ENCODE measurements around the gene WASF3. TPM values are rescaled to one million over a fixed set of nuclear protein-coding genes. Genes with fewer than 3 reads are reported as not detected.
"Not testable (repeated sequence)": the region's sequence is repeated elsewhere in the genome, so short reads cannot be mapped to it uniquely, and the experiment has no call there.

WASF3 gene
- total RNA-seq, 1 donor from 2014 or later: 136 TPM

DNA sequence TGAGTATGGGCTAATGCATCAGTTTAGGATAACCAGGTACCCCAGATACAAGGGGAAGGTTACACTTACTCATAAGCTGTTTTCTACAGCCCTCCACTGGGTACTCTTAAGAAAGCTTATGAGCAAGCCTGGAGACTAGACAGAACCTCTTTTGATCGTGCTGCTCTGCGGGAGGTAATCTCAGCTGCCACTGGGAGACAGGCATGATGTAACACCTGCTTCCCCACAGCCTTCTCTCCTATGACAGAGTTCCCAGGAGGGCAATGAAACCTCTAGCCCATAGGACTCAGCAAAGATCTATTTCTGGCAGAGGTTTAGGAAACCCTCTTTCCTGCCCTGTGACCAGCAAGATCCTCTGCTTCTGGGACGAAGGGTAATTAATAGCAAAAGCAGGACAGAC is 65.6 kb downstream of the WASF3 start:
- DNase-seq (ENCODE audit: low spot score): no peak

DNA sequence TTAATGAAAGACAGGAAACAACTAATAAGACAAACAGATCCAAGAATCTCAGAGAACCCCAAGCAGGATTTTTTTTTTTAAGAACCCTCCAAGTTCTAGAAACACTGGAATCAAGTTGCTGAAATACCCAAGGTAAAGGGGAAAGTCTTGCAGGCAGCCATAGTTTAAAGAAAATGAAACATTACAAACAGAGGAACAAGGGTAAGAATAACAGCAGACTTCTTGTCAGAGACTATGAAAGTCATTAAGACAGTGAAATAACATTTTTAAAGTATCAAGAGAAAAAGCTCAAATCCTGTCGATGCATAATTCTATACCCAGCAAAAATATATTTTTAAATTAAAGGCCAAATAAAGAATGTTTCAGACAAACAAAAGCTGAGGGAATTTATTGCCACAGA is 67.1 kb downstream of the WASF3 start:
- DNase-seq (ENCODE audit: low spot score): no peak

DNA sequence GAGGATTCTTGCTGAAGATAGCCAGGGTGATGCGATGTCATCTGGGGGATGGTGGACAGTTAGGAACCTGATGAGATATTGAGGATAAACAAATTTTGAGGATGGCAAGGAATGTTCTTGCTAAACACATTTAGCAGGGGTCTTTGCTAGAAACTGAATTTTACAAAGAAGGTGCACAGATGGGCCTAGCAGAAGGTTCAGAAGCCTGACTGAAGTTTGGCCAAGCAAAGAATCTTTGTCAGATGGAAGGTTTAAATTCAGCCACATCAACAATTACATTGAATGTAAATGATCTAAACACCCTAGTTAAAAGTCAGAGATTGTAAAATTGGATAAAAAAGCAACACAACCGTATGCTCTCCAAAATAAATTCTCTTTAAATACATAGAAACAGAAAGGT is 68.8 kb downstream of the WASF3 start:
- no peak for DNase-seq (ENCODE audit: low spot score)

GRCh38 chr13:26628706-26629105 is 71.2 kb downstream of the WASF3 start:
- no peak for DNase-seq (ENCODE audit: low spot score)

DNA sequence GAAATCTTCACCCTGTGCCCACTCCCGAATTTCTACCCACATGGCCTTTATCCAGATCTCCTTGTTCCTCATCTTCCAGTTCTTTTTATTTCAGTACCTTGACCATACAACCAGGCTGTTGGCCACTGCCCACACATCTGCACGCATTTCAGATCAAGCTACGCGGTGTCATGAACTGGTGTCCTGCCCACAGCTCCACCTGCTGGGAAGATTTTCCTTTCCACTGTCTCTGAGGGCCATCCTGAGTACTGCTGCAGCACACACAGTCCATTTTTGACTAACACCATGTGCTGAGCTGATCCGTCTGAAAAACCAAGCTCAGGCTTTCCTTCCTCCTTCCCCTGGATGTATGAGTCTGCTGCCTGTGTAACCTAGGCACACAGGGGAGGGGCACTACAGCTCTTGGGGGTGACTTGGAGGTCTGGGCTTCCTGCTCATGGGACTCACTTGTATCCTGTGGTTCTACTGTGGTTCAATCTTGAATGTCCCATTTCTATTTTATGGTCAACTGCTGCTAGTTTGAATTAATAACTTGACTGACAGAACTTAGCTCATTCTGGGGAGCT is 71.9 kb downstream of the WASF3 start:
- no peak for DNase-seq (ENCODE audit: low spot score)

DNA sequence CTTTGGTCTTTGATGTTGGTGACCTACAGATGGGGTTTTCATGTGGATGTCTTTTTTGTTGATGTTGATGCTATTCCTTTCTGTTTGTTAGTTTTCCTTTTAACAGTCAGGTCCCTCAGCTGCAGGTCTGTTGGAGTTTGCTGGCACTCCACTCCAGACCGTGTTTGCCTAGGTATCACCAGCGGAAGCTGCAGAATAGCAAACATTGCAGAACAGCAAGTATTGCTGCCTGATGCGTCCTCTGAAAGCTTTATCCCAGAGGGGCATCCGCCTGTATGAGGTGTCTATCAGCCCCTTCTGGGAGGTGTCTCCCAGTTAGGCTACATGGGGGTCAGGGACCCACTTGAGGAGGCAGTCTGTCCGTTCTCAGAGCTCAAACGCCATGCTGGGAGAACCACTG is 78.2 kb downstream of the WASF3 start:
- DNase-seq (ENCODE audit: low spot score): not testable (repeated sequence)

DNA sequence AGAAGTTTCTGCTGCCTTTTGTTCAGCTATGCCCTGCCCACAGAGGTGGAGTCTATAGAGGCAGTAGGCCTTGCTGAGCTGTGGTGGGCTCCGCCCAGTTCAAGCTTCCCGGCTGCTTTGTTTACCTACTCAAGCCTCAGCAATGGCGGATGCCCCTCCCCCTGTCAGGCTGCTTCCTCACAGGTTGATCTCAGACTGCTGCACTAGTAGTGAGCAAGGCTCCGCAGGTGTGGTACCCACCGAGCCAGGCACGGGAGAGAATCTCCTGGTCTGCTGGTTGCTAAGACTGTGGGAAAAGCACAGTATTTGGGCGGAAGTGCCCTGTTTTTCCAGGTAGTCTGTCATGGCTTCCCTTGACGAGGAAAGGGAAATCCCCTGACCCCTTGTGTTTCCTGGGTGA is 78.6 kb downstream of the WASF3 start:
- not testable (repeated sequence) for DNase-seq (ENCODE audit: low spot score)

DNA sequence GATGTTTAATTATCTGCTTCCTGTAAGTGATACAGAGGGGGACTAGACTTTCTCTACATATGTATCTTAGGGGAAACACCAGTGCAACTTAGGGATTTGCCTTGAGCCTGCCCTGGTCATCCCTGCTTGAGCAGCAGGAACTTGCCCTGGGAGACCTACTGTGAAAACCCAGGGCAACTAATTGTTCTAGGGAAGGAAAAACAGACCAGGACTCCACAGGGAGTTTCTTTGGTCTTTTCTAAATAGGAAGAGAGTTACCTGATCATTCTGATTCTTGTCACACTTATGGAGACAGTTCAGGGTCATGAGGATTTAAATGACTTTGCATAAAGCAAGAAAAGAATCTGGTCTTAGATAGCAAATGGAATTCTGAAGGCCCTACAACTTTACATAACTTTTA is 89.1 kb downstream of the WASF3 start:
- DNase-seq (ENCODE audit: low spot score): no peak

- DNase-seq (ENCODE audit: low spot score): no peak
Measured at GRCh38 chr13:26651234-26651633, 93.8 kb downstream of the WASF3 start.

DNA sequence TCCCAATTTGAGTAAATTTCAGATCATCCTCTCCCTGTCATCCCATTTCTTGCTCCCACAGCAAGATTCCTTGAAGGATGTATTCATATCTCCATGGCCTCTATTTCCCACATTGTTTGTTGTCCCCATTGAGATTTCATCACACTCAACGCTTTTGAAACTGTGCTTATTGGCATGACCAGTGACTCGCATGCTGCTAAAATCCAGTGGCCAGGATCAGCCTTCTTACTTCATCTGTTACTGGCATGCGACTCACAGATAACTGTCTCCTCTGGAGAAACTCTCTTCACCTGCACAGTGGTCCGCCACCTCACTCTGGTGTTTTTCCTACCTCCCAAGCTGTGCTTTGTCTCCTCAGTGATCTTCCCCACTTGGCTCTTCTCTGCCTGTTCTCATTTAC is 95.8 kb downstream of the WASF3 start:
- no peak for DNase-seq (ENCODE audit: low spot score)

GRCh38 chr13:26653842-26654241 is 96.4 kb downstream of the WASF3 start:
- no peak for DNase-seq (ENCODE audit: low spot score)

- no peak for DNase-seq (ENCODE audit: low spot score)
Measured at GRCh38 chr13:26656919-26657318, 99.4 kb downstream of the WASF3 start.

GRCh38 chr13:26658448-26659385 is 101.2 kb downstream of the WASF3 start:
- DNase-seq (ENCODE audit: low spot score): no peak

DNA sequence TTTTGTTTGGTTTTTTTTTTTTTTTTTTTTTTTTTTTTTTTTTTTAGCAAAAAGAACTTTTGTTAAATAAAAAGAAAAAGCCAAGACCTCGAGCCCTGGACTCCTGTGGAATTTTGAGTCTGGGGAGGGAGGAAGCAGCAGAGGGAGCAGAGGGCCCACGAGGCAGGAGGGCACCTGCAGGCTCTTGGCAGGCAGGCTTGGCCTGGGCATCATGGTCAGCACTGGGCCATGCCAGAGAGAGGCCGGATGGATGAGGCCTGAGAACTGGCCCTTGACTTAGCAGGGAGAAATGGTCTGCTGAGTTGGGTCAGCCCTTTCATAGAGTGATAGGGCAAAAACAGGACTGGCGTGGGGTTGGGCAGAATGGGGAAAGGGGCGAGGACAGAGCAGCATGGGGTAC is 102.7 kb downstream of the WASF3 start:
- DNase-seq (ENCODE audit: low spot score): no peak

DNA sequence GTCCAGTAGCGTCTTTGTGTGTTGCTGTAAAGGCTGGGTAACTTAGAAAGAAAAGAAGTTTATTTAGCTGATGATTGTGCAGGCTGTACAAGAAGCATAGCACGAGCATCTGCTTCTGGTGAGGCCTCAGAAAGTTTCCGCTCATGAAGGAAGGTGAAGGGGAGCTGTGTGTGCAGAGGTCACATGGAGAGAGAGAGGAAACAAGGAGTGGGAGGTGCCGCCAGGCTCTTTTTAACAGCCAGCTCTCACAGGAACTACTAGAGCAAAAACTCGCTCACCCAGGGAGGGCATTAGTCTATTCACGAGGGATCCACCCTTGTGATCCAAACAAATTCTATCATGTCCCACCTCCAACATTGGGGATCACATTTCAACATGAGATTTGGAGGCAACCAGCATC is 103.3 kb downstream of the WASF3 start:
- DNase-seq (ENCODE audit: low spot score): no peak

GRCh38 chr13:26663791-26664190 is 106.3 kb downstream of the WASF3 start:
- DNase-seq (ENCODE audit: low spot score): no peak

DNA sequence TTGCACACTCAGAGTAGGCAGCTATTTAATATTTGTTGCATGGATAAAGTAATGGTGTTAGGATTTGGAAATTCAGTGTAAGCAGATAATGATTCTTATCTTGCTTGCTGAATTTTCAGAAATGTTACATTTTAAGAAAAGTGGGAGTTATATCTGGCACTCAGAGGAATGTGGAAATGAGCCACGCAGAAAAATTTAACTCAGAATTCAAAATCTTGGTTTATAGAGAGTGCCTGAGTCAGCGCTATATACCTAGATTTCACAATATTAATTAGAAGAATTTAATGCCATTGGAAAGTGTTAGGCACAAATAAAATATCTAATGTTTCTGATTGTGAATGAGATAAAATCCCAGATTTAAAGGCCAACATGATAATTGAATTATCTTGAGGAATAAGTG is 106.8 kb downstream of the WASF3 start:
- DNase-seq (ENCODE audit: low spot score): no peak

DNA sequence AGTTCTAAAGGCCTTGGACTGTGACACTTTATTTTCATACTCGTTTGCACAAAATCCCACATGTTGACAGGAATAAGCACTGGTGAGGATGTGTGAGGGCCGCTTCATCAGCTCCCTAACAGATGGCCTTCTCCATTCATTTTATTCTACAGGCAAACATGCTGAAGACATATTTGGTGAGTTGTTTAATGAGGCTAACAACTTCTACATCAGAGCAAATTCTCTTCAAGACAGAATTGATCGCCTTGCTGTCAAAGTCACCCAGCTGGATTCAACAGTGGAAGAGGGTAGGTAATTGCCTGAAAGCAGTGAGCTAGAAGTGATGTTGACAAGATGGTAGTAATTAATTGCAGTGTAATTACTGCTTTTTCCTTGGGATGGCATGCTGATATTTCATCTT is 107.4 kb downstream of the WASF3 start:
- no peak for DNase-seq (ENCODE audit: low spot score)

DNA sequence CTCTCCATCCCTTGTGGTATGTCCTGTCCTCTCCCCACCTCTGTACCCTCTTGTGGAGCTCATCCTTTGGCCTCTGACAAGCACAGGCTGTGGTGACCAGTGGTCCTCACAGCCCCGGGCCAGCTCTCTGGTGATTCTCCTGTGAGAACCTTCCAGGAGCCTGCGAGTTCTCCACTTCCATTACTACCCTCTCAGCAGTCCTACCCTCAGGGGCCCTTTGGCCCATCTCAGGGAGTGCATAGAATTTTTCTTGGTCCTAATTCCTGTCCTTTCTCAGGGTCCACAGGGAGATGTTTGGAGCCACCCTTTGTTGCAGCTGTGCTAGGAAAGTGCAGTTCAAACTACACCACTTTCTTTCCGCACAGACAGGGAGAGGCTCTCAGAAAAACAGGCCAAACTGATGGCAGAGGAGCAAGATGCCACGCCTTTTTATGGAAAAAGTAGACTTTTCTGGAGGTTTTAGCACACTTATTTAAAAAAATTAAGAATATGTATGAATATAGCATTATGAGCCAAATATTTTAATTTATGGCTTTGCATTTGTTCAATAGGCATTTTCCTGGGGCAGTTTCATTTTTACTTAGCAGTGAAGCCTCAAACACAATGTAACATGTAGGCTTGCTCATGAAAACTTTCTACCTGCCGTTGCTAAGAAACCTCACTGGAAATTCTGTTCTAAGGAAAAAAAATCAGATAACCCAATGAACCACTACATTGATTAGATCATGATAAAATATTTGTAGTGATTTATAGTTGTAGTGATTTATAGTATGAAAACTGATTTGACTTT is 111.1 kb downstream of the WASF3 start:
- no peak for DNase-seq (ENCODE audit: low spot score)

DNA sequence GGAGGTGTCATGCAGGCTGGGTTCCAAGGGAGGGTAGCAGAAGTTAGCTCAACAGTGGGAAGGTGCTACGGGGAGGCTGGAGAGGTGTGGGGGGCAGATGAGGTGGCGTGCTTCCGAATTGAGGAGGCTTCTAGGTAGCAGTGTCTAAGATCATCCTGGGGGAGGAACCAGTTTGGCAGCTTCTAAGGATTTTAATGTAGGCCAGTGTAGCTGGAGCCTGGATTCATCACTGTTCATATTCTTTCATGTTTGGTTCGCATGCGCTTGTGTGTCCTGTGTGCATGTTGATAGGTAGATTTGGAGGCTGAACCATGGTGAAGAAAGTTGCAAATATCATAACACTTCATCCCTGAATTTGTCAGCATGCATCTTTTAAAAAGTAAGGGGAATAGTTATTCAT is 116.4 kb downstream of the WASF3 start:
- DNase-seq (ENCODE audit: low spot score): no peak

GRCh38 chr13:26677156-26677555 is 119.7 kb downstream of the WASF3 start:
- DNase-seq (ENCODE audit: low spot score): no peak

DNA sequence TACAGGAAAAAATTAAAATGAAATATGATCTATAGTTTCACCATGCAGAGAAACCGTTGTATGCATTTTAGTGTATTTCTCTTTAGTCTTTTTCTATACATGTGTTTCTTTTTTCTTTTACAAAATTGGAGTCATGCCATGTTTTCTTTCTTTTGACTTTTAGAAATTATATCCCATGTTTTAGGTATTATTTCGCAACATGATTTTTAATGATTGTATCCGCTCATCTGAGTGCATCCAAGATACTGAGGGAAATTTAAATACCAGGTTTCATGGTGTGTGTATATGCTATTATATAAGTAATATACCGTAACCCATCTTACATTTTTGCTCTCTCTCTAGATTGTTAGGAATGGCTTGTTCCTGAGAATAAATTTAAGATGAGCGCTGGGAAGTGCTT is 120.8 kb downstream of the WASF3 start:
- no peak for DNase-seq (ENCODE audit: low spot score)

Measured in mesenteric fat pad (tissue), 1 donor.